OCI-LY1 (cell line): ENCODE results near the gene CHTF18.

Experiments
- CTCF ChIP-seq: fragments of 200-600 bp; sonication (generic), shearing (Covaris generic); IDR thresholded peaks from 2 replicates; pipeline ENCODE4 v1.5.1; 2017; ENCODE audit warnings: mild to moderate bottlenecking, antibody characterized with exemption, low read length, moderate library complexity, mixed read lengths
- EZH2 ChIP-seq: fragments of 200-600 bp; sonication (generic), shearing (Covaris generic); IDR thresholded peaks from 2 replicates; pipeline ENCODE4 v1.8.0; 2017; ENCODE audit warnings: borderline replicate concordance, mixed run types, mild to moderate bottlenecking, antibody characterized with exemption, low read length, moderate library complexity, mixed read lengths

- TF ChIP-seq CTCF: no peak
- no peak for TF ChIP-seq EZH2
Observed at GRCh38 chr16:763369-764183, 24.8 kb upstream of the CHTF18 start.
